HCT116 (cell line): ENCODE data around the gene HBB.

Source experiments
- ATF3 ChIP-seq: IDR thresholded peaks from 2 replicates; pipeline ENCODE4 v1.6.1; 2012
- CEBPB ChIP-seq: IDR thresholded peaks from 2 replicates; pipeline ENCODE4 v1.6.1; 2012; ENCODE audit warnings: low read depth
- CTCF ChIP-seq, 3 experiments: fragments of 200-600 bp in 1 of 3; sonication (generic) in 1 of 3; IDR thresholded peaks in 2 of 3; conservative IDR thresholded peaks in 1 of 3; 2 replicates each; pipeline ENCODE4 v1.5.1; 2012 to 2017; ENCODE audit warnings: low read depth in 2 of 3, low read length in 2 of 3, antibody characterized with exemption in 1 of 3, borderline replicate concordance in 1 of 3, control low read depth in 1 of 3, mild to moderate bottlenecking in 1 of 3, mixed read lengths in 1 of 3, mixed run types in 1 of 3, moderate library complexity in 1 of 3; ENCODE audit not compliant: insufficient read depth in 1 of 3
- EZH2 ChIP-seq: fragments of 200-600 bp; sonication (generic); IDR thresholded peaks from 2 replicates; pipeline ENCODE4 v1.6.1; 2017; ENCODE audit warnings: antibody characterized with exemption, mixed run types
- EZH2phosphoT487 ChIP-seq: fragments of 200-600 bp; IDR thresholded peaks from 2 replicates; pipeline ENCODE4 v1.6.1; 2018; ENCODE audit warnings: antibody characterized with exemption, borderline replicate concordance
- JUND ChIP-seq: IDR thresholded peaks from 2 replicates; pipeline ENCODE4 v1.6.1; 2012
- POLR2A ChIP-seq: IDR thresholded peaks from 2 replicates; pipeline ENCODE4 v1.7.0; 2011; ENCODE audit warnings: borderline replicate concordance; ENCODE audit not compliant: insufficient read depth, insufficient read length; ENCODE audit errors: extremely low read depth
- POLR2AphosphoS5 ChIP-seq: IDR thresholded peaks from 2 replicates; pipeline ENCODE4 v1.6.1; 2011; ENCODE audit warnings: mild to moderate bottlenecking, low read depth, low read length, moderate library complexity
- RAD21 ChIP-seq: IDR thresholded peaks from 2 replicates; pipeline ENCODE4 v1.6.1; 2012; ENCODE audit warnings: low read depth, mild to moderate bottlenecking
- REST ChIP-seq: IDR thresholded peaks from 2 replicates; pipeline ENCODE4 v1.6.1; 2012; ENCODE audit warnings: low read depth
- SIN3A ChIP-seq: IDR thresholded peaks from 2 replicates; pipeline ENCODE4 v1.6.1; 2012; ENCODE audit warnings: low read depth
- YY1 ChIP-seq: IDR thresholded peaks from 2 replicates; pipeline ENCODE4 v1.6.1; 2011; ENCODE audit warnings: low read length, low read depth, moderate library complexity, mild to moderate bottlenecking; ENCODE audit not compliant: insufficient replicate concordance; ENCODE audit errors: extremely low read depth
- ZBTB33 ChIP-seq: IDR thresholded peaks from 2 replicates; pipeline ENCODE4 v1.6.1; 2011; ENCODE audit warnings: mild to moderate bottlenecking, low read length, moderate library complexity; ENCODE audit not compliant: insufficient replicate concordance; ENCODE audit errors: extremely low read depth
- ZNF274 ChIP-seq: fragments of 200-500 bp; sonication (Bioruptor generic); IDR thresholded peaks from 2 replicates; pipeline ENCODE4 v1.6.1; 2014; ENCODE audit warnings: mild to moderate bottlenecking, low read depth, low read length, inconsistent platforms

- TF ChIP-seq CTCF (IDR thresholded peaks at IDR 0.05 in 2 of 3, conservative IDR thresholded peaks at IDR 0.05 in 1 of 3; ENCODE audit: borderline replicate concordance in 1 of 3, insufficient read depth in 1 of 3, low read depth in 2 of 3, low read length in 2 of 3) (no peak), EZH2 (no peak), SIN3A (no peak), ZBTB33 (no peak), CEBPB (no peak), POLR2A (no peak), JUND (no peak), POLR2AphosphoS5 (no peak), REST (no peak), EZH2phosphoT487 (no peak), YY1 (no peak), ZNF274 (no peak), RAD21 (no peak), ATF3 (no peak)
Observed at GRCh38 chr11:5200582-5200981, 26.3 kb downstream of the HBB start, which contains the start of gene OR51V1.
